Loucy (cell line): ENCODE results near the gene NRG3.

Experiments
- EZH2phosphoT487 ChIP-seq: fragments of 200-600 bp; IDR thresholded peaks from 2 replicates; pipeline ENCODE4 v1.6.1; 2018; ENCODE audit warnings: antibody characterized with exemption, mild to moderate bottlenecking, moderate library complexity, borderline replicate concordance
- TF ChIP-seq, protein P1 (sequence below): fragments of 200-600 bp; sonication (generic); conservative IDR thresholded peaks from 2 replicates; pipeline ENCODE4 v1.5.1; 2014; ENCODE audit warnings: mild to moderate bottlenecking, antibody characterized with exemption, low read length

DNA sequence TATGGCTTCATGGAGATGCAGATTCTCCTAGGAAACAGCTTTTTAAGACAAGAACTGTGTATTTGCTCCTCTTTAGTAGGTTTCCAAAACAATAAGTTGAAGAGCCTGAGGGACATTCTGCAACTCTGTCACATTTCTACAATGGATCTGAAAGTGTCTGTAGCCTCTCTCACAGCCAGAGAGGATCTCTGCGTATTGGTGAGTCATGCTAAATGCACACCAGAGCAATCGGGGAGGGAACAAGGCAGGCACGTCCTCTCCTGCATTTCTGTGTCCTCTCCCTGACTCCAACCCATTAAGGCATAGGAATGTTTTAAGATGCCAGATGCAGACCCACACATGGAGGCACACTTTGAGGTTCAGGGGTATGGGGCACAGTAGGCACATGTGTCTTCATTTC lies 1137.9 kb downstream of the NRG3 start:
- TF ChIP-seq, protein P1, sequence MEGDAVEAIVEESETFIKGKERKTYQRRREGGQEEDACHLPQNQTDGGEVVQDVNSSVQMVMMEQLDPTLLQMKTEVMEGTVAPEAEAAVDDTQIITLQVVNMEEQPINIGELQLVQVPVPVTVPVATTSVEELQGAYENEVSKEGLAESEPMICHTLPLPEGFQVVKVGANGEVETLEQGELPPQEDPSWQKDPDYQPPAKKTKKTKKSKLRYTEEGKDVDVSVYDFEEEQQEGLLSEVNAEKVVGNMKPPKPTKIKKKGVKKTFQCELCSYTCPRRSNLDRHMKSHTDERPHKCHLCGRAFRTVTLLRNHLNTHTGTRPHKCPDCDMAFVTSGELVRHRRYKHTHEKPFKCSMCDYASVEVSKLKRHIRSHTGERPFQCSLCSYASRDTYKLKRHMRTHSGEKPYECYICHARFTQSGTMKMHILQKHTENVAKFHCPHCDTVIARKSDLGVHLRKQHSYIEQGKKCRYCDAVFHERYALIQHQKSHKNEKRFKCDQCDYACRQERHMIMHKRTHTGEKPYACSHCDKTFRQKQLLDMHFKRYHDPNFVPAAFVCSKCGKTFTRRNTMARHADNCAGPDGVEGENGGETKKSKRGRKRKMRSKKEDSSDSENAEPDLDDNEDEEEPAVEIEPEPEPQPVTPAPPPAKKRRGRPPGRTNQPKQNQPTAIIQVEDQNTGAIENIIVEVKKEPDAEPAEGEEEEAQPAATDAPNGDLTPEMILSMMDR = no peak
- no peak for TF ChIP-seq EZH2phosphoT487
